Measurements from ENCODE around the gene AATF.

- TF ChIP-seq, protein P1, sequence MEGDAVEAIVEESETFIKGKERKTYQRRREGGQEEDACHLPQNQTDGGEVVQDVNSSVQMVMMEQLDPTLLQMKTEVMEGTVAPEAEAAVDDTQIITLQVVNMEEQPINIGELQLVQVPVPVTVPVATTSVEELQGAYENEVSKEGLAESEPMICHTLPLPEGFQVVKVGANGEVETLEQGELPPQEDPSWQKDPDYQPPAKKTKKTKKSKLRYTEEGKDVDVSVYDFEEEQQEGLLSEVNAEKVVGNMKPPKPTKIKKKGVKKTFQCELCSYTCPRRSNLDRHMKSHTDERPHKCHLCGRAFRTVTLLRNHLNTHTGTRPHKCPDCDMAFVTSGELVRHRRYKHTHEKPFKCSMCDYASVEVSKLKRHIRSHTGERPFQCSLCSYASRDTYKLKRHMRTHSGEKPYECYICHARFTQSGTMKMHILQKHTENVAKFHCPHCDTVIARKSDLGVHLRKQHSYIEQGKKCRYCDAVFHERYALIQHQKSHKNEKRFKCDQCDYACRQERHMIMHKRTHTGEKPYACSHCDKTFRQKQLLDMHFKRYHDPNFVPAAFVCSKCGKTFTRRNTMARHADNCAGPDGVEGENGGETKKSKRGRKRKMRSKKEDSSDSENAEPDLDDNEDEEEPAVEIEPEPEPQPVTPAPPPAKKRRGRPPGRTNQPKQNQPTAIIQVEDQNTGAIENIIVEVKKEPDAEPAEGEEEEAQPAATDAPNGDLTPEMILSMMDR (IDR thresholded peaks at IDR 0.05), result no peak
- no peak for TF ChIP-seq POLR2AphosphoS5 (IDR thresholded peaks at IDR 0.05)
- TF ChIP-seq POLR2A (IDR thresholded peaks at IDR 0.05), result no peak
Observed at GRCh38 chr17:36936455-36937000, 12.2 kb upstream of the AATF start.

All from prostate gland (tissue), 2 donors.